HEK293T (cell line): ENCODE data around the gene CA10.

Experiments
- CTCF ChIA-PET: fragments of 350-600 bp; formaldehyde crosslinking; extraction: SDS; loops from one replicate; lab custom pipeline; 2021; ENCODE audit warnings: antibody characterized with exemption, inconsistent platforms; lab: Yijun Ruan, JAX
- POLR2A ChIA-PET: fragments of 350-600 bp; formaldehyde crosslinking; extraction: SDS; loops from one replicate; lab custom pipeline; 2020; ENCODE audit warnings: antibody characterized with exemption, inconsistent platforms; lab: Yijun Ruan, JAX
- DNase-seq: peaks from one replicate; pipeline ENCODE4 v3.0.0; 2012; ENCODE audit warnings: mixed read lengths; ENCODE audit errors: extremely low spot score
- ARNT ChIP-seq: fragments of 450-650 bp; IDR thresholded peaks from 2 replicates; pipeline ENCODE4 v1.6.1; 2017; ENCODE audit warnings: mild to moderate bottlenecking
- BHLHE40 ChIP-seq: fragments of 450-650 bp; IDR thresholded peaks from 2 replicates; pipeline ENCODE4 v1.6.1; 2016; ENCODE audit warnings: mild to moderate bottlenecking, moderate library complexity, borderline replicate concordance
- CTBP1 ChIP-seq: fragments of 450-650 bp; IDR thresholded peaks from 2 replicates; pipeline ENCODE4 v1.6.1; 2016; ENCODE audit warnings: borderline replicate concordance
- ELF4 ChIP-seq: fragments of 450-650 bp; IDR thresholded peaks from 2 replicates; pipeline ENCODE4 v1.6.1; 2017; ENCODE audit warnings: antibody characterized with exemption
- FOXA1 ChIP-seq: fragments of 450-650 bp; IDR thresholded peaks from 2 replicates; pipeline ENCODE4 v1.6.1; 2016; ENCODE audit warnings: mild to moderate bottlenecking
- FOXK2 ChIP-seq: fragments of 450-650 bp; IDR thresholded peaks from 2 replicates; pipeline ENCODE4 v1.6.1; 2016; ENCODE audit warnings: mild to moderate bottlenecking
- FOXM1 ChIP-seq: fragments of 450-650 bp; IDR thresholded peaks from 2 replicates; pipeline ENCODE4 v1.6.1; 2017; ENCODE audit warnings: mild to moderate bottlenecking, borderline replicate concordance
- HDGF ChIP-seq: fragments of 450-650 bp; IDR thresholded peaks from 2 replicates; pipeline ENCODE4 v1.6.1; 2017; ENCODE audit warnings: antibody characterized with exemption, borderline replicate concordance
- L3MBTL2 ChIP-seq: fragments of 450-650 bp; conservative IDR thresholded peaks from 2 replicates; pipeline ENCODE4 v1.6.1; 2016; ENCODE audit warnings: mild to moderate bottlenecking
- LEF1 ChIP-seq: fragments of 450-650 bp; IDR thresholded peaks from 2 replicates; pipeline ENCODE4 v1.6.1; 2017; ENCODE audit warnings: mild to moderate bottlenecking, borderline replicate concordance
- NFRKB ChIP-seq: fragments of 450-650 bp; IDR thresholded peaks from 2 replicates; pipeline ENCODE4 v1.6.1; 2016; ENCODE audit warnings: mild to moderate bottlenecking, moderate library complexity
- PKNOX1 ChIP-seq: fragments of 450-650 bp; IDR thresholded peaks from 2 replicates; pipeline ENCODE4 v1.6.1; 2016
- SP1 ChIP-seq: fragments of 450-650 bp; IDR thresholded peaks from 2 replicates; pipeline ENCODE4 v1.6.1; 2017
- SUZ12 ChIP-seq: fragments of 450-650 bp; IDR thresholded peaks from 2 replicates; pipeline ENCODE4 v1.6.1; 2016; ENCODE audit warnings: mild to moderate bottlenecking
- TARDBP ChIP-seq: fragments of 450-650 bp; IDR thresholded peaks from 2 replicates; pipeline ENCODE4 v1.6.1; 2016
- ZNF384 ChIP-seq: fragments of 450-650 bp; IDR thresholded peaks from 2 replicates; pipeline ENCODE4 v1.6.1; 2016

Gene CA10

GRCh38 chr17:51651513-51652298, 506.8 kb downstream of the CA10 start:
- CTCF ChIA-PET, result interaction anchor here (0.7 kb wide), 1 partner anchor 216 kb away, joined by 4 read pairs; no protein-coding TSS in a partner anchor
- TF ChIP-seq NFRKB, result no peak
- TF ChIP-seq ELF4, result no peak
- TF ChIP-seq ARNT, result no peak
- TF ChIP-seq HDGF, result no peak
- TF ChIP-seq LEF1, result no peak
- TF ChIP-seq TARDBP, result no peak
- no peak for TF ChIP-seq L3MBTL2
- TF ChIP-seq SUZ12, result no peak
- DNase-seq, result no peak
- POLR2A ChIA-PET, result no interaction called here

- no peak for DNase-seq
- no peak for TF ChIP-seq ARNT
- no peak for TF ChIP-seq ZNF384
- no peak for TF ChIP-seq LEF1
- TF ChIP-seq FOXA1, result no peak
- TF ChIP-seq ELF4, result no peak
- TF ChIP-seq SUZ12, result no peak
- TF ChIP-seq HDGF, result no peak
- TF ChIP-seq NFRKB, result no peak
- no peak for TF ChIP-seq BHLHE40
- no peak for TF ChIP-seq TARDBP
- TF ChIP-seq FOXK2, result no peak
- ChIA-PET POLR2A (no interaction called here), CTCF (interaction anchor here (0.5 kb wide), 1 partner anchor 208 kb away, joined by 3 read pairs; no protein-coding TSS in a partner anchor)
Measured at GRCh38 chr17:51650772-51651171, 507.7 kb downstream of the CA10 start.

GRCh38 chr17:51650202-51650601, 508.3 kb downstream of the CA10 start:
- ChIA-PET POLR2A (no interaction called here), CTCF (interaction anchor here (0.5 kb wide), 1 partner anchor 207 kb away, joined by 3 read pairs; no protein-coding TSS in a partner anchor)
- DNase-seq, result no peak
- TF ChIP-seq NFRKB (no peak), PKNOX1 (no peak)

- TF ChIP-seq SUZ12 (no peak), PKNOX1 (no peak), BHLHE40 (no peak), FOXK2 (no peak), HDGF (no peak), FOXA1 (no peak), TARDBP (no peak), FOXM1 (no peak), SP1 (no peak), L3MBTL2 (no peak), LEF1 (no peak)
- CTCF ChIA-PET, result interaction anchor here (0.8 kb wide), 1 partner anchor 8 kb away, joined by 3 read pairs; no protein-coding TSS in a partner anchor
Measured at GRCh38 chr17:51647826-51648225, 510.7 kb downstream of the CA10 start.

GRCh38 chr17:51647067-51647466, 511.4 kb downstream of the CA10 start:
- DNase-seq, result no peak
- POLR2A ChIA-PET, result no interaction called here
- CTCF ChIA-PET, result no interaction called here
- TF ChIP-seq NFRKB (no peak), FOXM1 (no peak), SUZ12 (no peak), SP1 (no peak), FOXA1 (no peak), BHLHE40 (no peak), HDGF (no peak), LEF1 (no peak), L3MBTL2 (no peak), CTBP1 (no peak), ELF4 (no peak)

More at GRCh38 chr17:51647826-51648225, 510.7 kb downstream of the CA10 start:
- no peak for DNase-seq
- POLR2A ChIA-PET, result no interaction called here

- TF ChIP-seq SUZ12 (no peak), SP1 (no peak), NFRKB (no peak), ELF4 (no peak), PKNOX1 (no peak), TARDBP (no peak), BHLHE40 (no peak), FOXK2 (no peak), ARNT (no peak), FOXA1 (no peak)
- ChIA-PET CTCF (no interaction called here), POLR2A (no interaction called here)
- no peak for DNase-seq
Measured at GRCh38 chr17:51646539-51646938, 512.0 kb downstream of the CA10 start.

GRCh38 chr17:51645056-51645455, 513.5 kb downstream of the CA10 start:
- ChIA-PET CTCF (interaction anchor here (0.7 kb wide), 1 partner anchor 252 kb away, joined by 5 read pairs; no protein-coding TSS in a partner anchor), POLR2A (no interaction called here)
- DNase-seq, result no peak
- no peak for TF ChIP-seq NFRKB
- TF ChIP-seq ARNT, result no peak
- TF ChIP-seq FOXK2, result no peak
- TF ChIP-seq ZNF384, result no peak
- no peak for TF ChIP-seq TARDBP
- no peak for TF ChIP-seq HDGF
- TF ChIP-seq BHLHE40, result no peak
- TF ChIP-seq PKNOX1, result no peak
- no peak for TF ChIP-seq SUZ12
- no peak for TF ChIP-seq LEF1
